Right cardiac atrium (tissue), 5 donors: ENCODE data around the gene GPATCH1. TPM values are rescaled to one million over a fixed set of nuclear protein-coding genes. Genes with fewer than 3 reads are reported as not detected.

Experiments used
- ATAC-seq, 2 donors: fragments of 200-7000 bp; cut with Tn5 transposase; one replicate each; pipeline versions ENCODE4 v1.8.0 to v1.9.1; 2020; ENCODE audit warnings: moderate library complexity in 2 of 2, mild to moderate bottlenecking in 1 of 2
- DNase-seq, 3 donors: peaks; one replicate each; pipeline ENCODE4 v3.0.0-alpha.2; 2020
- H3K27ac ChIP-seq: one replicate; pipeline ENCODE4 v1.5.1; 2013; ENCODE audit warnings: mild to moderate bottlenecking, low read length, control low read depth, moderate library complexity
- H3K27me3 ChIP-seq: one replicate; pipeline ENCODE4 v1.6.1; 2013; ENCODE audit not compliant: control insufficient read depth, insufficient read depth
- H3K4me1 ChIP-seq: one replicate; pipeline ENCODE4 v1.6.1; 2013; ENCODE audit warnings: low read length; ENCODE audit not compliant: control insufficient read depth, insufficient read depth
- H3K4me3 ChIP-seq: one replicate; pipeline ENCODE4 v1.5.1; 2013; ENCODE audit warnings: low read length, control low read depth
- H3K9me3 ChIP-seq: one replicate; pipeline ENCODE4 v1.6.1; 2013; ENCODE audit warnings: low read length; ENCODE audit not compliant: control insufficient read depth
- WGBS: extraction: QIAGEN DNeasy Blood & Tissue Kit; methylation state at CpG from one replicate; pipeline ENCODE4 v1.1.7; 2013; 5-methylcytosine and 5-hydroxymethylcytosine counted together
- intact Hi-C, 4 donors: fragments of 100-400 bp; cut with DNase I; formaldehyde crosslinking; loops; one replicate each; pipeline versions ENCODE4 v1.11.0 to v1.14.0; 2022 to 2023
- polyA plus RNA-seq: library from polyadenylated mRNA; stranded (reverse); fragments of 200-250 nt; gene quantifications from one replicate; pipeline ENCODE4 v1.2.3, GENCODE V29; 2013
- total RNA-seq, 4 donors: library from RNA; stranded (reverse); fragmentation: NEBNext Ultra II Directional; extraction: Animal tissue kit (Norgen Biotek cat#: 25700); gene quantifications; one replicate each; pipeline ENCODE4 v1.2.1, GENCODE V29; 2021
- donor health status: healthy with polysubstance abuse.
- donor health status: DM: no; HTN: yes; CAD: no.
- donor health status: DM: no; HTN: no; CAD: no.
- donor health status: DM: no; HTN: yes; CAD: no; lungs with severe emphysema.
- donor health status: DM: yes; HTN: yes; CAD: no.

Gene GPATCH1
- total and polyA plus RNA-seq, 5 donors = 3.0 to 7.2 (median 5.4) TPM

DNA sequence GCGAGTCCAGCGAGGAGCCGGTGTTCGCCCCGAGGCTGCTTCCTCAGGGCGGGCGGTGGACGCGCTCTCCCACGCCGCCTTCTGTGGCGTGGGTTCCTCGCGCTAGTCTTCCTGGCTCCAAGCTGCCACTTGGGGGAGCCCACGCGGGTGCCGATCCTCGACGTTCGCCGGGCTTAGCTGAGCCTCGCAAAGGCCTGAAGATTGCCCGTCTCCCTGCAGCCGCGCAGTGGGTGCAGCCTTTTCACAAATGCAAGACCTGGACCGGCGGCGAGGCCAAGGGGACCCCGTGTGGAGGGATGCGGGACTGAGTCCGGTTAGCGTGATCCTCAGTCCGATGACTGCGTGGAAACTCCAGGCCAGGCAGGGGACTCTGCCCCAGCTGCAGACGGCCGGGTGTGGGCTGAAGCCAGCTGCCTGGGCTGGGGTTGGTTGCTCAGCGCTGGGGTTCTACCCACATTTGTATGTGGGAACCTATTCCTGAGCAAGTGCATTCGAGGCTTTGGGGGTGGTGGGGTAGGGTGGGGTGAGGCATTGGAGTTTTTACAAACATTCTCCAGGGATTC is 96.5 kb downstream of the GPATCH1 start:
- under 1% methylated on average over 38 of the region's 38 CpGs for WGBS
- peak overlapping the region; percentile 43 for H3K27ac ChIP-seq
- no peaks in the 10 kb centered on the region for H3K9me3 ChIP-seq
- peak overlapping the region; percentile 44 for H3K4me3 ChIP-seq
- no peaks in the 10 kb centered on the region for H3K27me3 ChIP-seq
- peaks cover 4% of the 10 kb centered on the region for H3K4me1 ChIP-seq
- no peak for DNase-seq
- intact Hi-C loops = no loop called here
- no peak for ATAC-seq

Other genes with a start within 250 kb of the GPATCH1 start
- under 1 TPM in 1 of 4 donors, not detected in 3; 0.18 TPM for gene SLC7A9, start 211.4 kb upstream of the GPATCH1 start, total RNA-seq
- 0.18 TPM for gene SLC7A9, start 211.4 kb upstream of the GPATCH1 start, polyA plus RNA-seq
- gene CEP89, start 109.2 kb upstream of the GPATCH1 start, total RNA-seq = 10 to 100 TPM in 1 of 4 donors, 1 to 10 TPM in 3; 9.2 to 11.3 (median 9.3) TPM
- 5.6 TPM for gene CEP89, start 109.2 kb upstream of the GPATCH1 start, polyA plus RNA-seq
- gene FAAP24, start 108.9 kb upstream of the GPATCH1 start, total RNA-seq = under 1 TPM in 3 of 4 donors, not detected in 1; 0.66 to 0.97 (median 0.79) TPM
- gene FAAP24, start 108.9 kb upstream of the GPATCH1 start, polyA plus RNA-seq = 0.72 TPM
- gene RHPN2, start 16.3 kb upstream of the GPATCH1 start, total RNA-seq = 1 to 10 TPM; 1.6 to 3.1 (median 2.0) TPM
- 1.8 TPM for gene RHPN2, start 16.3 kb upstream of the GPATCH1 start, polyA plus RNA-seq
- not detected for gene WDR88, start 50.9 kb downstream of the GPATCH1 start, total RNA-seq
- not detected for gene WDR88, start 50.9 kb downstream of the GPATCH1 start, polyA plus RNA-seq
- 10 to 100 TPM; 14.4 to 20.7 (median 14.8) TPM for gene LRP3, start 113.1 kb downstream of the GPATCH1 start, total RNA-seq
- 13.2 TPM for gene LRP3, start 113.1 kb downstream of the GPATCH1 start, polyA plus RNA-seq
- gene SLC7A10, start 144.7 kb downstream of the GPATCH1 start, total RNA-seq = not detected
- gene SLC7A10, start 144.7 kb downstream of the GPATCH1 start, polyA plus RNA-seq = 0.70 TPM
- 1 to 10 TPM; 2.1 to 5.2 (median 3.3) TPM for gene CEBPA, start 221.4 kb downstream of the GPATCH1 start, total RNA-seq
- 8.7 TPM for gene CEBPA, start 221.4 kb downstream of the GPATCH1 start, polyA plus RNA-seq